Measurements from ENCODE around the gene TEX2.
"Not testable (repeated sequence)": the region's sequence is repeated elsewhere in the genome, so short reads cannot be mapped to it uniquely, and the experiment has no call there.

The TEX2 gene

DNA sequence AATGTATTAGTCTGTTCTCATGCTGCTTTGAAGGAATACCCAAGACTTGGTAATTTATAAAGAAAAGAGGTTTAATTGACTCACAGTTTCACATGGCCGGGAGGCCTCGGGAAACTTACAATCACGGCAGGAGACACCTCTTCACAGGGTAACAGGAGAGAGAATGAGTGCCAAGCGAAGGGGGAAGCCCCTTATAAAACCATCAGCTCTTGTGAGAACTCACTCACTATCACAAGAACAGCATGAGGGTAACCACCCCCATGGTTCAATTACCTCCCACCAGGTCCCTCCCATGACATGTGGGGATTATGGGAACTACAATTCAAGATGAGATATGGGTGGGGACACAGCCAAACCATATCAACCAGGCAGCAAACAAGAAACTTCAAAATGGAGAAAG, 24.6 kb downstream of the TEX2 start:
- DNase-seq: not testable (repeated sequence)

DNA sequence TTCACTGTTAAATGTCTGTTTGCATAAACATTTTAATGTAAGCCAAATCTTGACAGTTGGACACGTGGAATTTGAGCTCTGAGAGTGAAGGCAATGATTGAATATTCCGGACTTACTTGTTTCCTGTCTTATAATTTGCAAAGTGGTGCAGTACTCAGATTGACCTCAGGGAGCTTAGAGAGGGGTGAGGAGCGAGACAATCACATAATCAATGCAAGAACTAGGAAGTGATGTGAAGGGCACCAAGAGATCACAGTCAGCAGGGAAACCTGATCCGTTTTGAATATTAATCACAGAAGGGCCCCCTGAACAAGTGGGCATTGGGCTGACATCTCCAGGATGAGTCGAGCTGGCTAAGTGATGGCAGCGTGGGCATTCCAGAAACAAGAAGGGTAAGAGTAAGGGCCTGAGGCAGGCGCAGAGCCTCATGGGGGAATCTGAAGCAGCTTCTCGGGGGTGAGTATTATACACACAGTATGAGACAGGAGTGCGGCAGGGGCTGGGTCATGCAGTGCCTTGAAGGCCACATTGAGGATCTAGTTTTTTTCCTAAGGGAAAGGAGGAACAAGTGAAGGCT, 26.1 kb downstream of the TEX2 start:
- DNase-seq: no peak

DNA sequence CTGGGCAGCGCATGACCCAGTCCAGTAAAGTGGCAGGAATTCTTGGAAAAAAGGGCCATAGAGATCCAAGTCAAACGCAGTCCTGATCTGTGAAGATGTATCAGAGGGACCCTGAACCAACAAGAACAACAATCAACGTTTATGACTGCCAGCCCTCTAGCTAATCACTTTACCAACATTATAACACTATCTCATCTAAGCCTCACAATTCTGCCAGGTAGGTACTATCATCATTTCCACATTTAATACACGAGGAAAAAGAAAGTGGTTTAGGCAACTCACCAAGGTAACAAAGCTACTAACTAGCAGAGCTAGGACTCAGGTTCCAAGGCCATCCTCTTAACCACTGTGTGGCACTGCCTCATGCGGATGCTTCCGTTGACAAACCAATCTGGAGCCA, 28.1 kb downstream of the TEX2 start:
- no peak for DNase-seq

- no peak for DNase-seq
Observed at GRCh38 chr17:64232466-64233262, 30.4 kb downstream of the TEX2 start.

GRCh38 chr17:64231567-64232141, 31.4 kb downstream of the TEX2 start:
- DNase-seq: no peak

DNA sequence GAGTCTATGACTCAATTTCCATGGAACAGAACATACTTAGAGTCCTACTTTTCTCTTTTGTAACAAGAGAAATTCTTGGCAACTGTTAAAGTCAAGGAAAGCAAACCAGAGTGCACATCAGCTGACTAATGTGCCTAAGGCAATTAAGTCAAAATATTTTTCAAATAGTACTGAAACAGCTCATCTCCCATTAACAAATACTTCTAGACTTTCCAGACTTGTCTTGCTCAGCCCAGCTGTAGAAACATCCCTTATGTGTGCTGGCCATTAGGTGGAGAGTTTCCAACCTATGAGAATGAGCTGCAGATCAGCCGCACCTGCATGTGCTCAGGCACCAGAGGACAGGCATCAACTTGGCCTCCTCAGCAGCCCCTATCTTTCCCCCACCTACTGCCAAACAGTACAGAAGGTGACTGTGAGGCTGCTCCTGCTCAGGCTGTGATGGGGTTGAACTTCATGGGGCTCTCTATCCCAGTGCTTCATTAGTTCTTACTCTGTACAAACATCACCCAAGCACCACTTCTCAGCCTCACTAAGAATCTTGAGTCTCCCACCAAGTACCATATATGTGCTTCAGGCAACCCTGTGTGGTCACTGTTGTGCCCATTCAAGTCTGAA, 32.2 kb downstream of the TEX2 start:
- DNase-seq: no peak

DNA sequence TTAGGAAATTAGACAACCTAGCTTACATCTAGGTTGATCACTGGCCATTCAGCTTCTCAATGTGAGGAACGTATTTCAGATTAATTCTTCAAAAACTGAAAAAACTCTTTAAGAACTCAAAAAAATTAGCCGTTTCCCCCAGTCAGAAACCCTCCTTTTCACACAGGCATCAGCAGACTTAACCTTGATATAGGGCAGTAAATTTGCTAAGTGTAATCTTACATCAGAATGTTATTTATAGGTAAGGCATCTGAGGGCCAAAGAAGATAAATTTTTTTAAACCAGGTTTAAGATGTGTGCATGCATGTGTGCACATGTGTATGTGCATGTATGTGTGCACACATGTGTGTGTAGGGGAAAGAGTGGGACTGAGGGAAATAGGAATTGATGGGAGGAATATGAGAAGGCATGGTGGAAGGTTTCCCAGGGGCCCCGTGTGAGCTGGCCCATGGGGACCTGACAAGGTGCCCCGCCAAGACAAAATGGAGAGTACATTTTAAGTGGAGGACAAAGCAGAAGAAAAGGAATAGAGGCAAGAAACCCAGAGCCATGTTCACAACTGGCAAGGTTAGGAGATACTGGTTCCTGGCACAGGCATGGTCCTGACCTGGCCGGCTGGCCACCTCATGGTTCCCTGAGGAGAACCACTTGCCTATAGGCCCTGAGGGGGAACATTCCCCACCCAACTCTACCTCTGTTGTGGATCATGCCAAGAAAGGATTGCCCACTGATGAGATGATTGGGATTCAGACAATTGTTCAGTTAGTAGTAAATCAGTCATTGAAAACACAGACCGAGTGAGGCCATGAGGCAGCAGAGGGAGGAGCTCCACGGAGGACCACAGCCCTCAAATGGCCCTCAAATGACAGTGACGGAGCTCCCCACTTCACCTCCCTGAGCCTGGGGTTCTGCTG, 33.0 kb downstream of the TEX2 start:
- DNase-seq: no peak

- no peak for DNase-seq
Observed at GRCh38 chr17:64226132-64226531, 36.9 kb downstream of the TEX2 start.

- DNase-seq: no peak
Observed at GRCh38 chr17:64225410-64225809, 37.6 kb downstream of the TEX2 start.

GRCh38 chr17:64223931-64224629, 39.0 kb downstream of the TEX2 start:
- DNase-seq: no peak

DNA sequence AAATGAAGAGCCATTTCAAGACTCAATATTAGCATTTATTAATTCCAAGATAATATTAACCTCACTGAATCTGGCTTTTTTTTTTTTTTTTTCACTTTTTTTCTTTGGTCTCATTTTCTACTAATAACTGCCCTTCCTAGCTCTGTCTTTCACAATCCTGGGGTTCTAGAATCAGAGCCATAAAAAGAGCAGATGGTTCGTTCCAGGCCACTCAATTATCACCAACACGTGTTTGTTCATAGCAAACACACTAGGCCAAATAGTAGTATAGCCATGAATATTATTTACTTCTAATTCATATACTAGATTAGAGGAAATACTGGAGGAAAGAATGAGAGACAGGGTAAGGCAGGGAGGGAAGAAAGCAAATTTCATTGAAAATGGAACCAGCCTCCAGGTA, 39.8 kb downstream of the TEX2 start:
- no peak for DNase-seq

- no peak for DNase-seq
Observed at GRCh38 chr17:64221679-64222078, 41.4 kb downstream of the TEX2 start.

- not testable (repeated sequence) for DNase-seq
Observed at GRCh38 chr17:64220604-64221003, 42.5 kb downstream of the TEX2 start.

DNA sequence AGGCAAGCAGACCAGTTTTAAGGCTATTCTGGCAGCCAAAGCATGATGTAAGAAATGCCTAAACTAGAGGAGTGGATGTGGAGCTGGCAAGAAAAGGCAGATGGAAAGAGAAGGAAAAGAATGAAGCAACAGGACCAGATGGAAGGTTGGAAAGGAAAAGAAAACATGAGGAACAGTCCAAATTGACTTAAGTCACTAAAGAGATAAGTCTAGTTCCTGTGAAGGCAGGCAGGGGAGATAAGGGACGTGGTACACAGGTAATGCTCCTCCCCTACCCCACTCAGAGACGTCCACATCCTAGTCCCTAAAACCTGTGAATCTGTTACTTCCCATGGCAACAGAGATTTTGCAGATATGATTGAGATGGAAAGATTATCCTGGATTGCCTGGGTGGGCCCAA, 43.5 kb downstream of the TEX2 start:
- DNase-seq: no peak

DNA sequence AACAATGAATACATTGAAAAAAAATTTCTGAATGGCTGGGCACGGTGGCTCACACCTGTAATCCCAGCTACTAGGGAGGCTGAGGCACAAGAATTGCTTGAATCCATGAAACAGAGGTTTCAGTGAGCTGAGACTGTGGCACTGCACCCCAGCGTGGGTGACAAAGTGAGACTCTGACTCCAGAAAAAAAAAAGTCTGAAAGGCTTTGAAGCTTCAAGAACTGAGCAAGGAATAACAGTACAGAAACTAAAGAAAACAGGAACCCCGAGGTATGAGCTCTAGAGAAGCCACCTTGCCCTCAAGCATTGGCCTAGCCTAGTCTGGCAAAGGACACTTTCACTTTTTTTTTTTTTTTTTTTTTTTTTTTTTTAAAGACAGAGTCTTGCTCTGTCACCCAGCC, 45.0 kb downstream of the TEX2 start:
- peak; percentile 16 to 48 for DNase-seq

- DNase-seq: no peak
Observed at GRCh38 chr17:64217249-64217691, 45.8 kb downstream of the TEX2 start.

GRCh38 chr17:64216338-64217248, 46.5 kb downstream of the TEX2 start:
- no peak for DNase-seq

- no peak for DNase-seq
Observed at GRCh38 chr17:64216000-64216337, 47.1 kb downstream of the TEX2 start.

GRCh38 chr17:64214950-64215349, 48.1 kb downstream of the TEX2 start:
- no peak for DNase-seq

DNA sequence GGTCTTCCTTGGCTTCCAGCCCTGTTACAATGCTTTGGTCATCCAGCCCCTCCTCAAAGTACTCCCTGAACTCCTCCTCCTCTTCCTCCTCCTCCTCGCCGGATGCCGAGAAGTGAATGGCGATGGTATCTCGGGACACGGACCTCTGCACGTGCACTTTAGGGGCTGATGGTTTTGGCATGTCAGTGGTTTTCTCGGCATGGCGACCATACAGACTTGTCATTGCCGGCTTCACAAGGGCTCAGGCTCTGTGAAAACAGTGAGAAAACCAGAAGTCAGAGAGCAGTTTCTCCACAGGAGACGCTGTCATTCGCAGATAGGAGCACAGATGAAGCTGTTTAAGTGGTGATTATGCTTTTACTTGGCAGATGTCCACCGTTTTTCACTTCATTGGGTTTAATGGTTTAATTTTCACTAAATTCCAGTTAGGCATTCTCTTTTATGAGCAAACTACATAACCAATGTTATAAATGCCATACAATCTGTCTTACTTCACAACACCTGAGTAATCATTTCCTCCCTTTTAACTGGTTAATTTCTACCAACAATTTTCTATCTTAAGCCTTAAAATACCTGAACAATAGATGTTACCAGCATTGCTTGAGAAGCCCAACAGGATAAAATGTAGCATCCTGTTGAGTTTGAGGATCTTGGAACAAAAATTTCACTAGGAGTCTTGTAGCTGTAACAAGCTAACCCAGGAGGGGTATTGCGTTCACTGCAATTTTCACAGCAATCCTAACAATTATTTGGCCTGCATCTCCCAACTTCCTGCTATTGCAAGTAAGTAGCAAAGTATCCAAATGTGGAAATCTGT, 48.9 kb downstream of the TEX2 start:
- DNase-seq: no peak

Data from CD4-positive, alpha-beta T cell treated with Interleukin-4 for 1 hour (primary cell).